Stimulated activated CD8-positive, alpha-beta memory T cell treated with anti-CD3 and anti-CD28 coated beads, Interleukin-4, amount 100 ng/mL, for 48 hours (primary cell): ENCODE data around the gene BPHL.
A peak's percentile ranks its signal among the peaks of the same experiment; 100 is the strongest.
"Not testable (repeated sequence)": the region's sequence is repeated elsewhere in the genome, so short reads cannot be mapped to it uniquely, and the experiment has no call there.

Source experiments
- DNase-seq: peaks from one replicate; pipeline ENCODE4 v3.0.0-alpha.2; 2020

Gene BPHL

GRCh38 chr6:3118353-3119039, at the start of gene BPHL:
TSS of gene BPHL (plus strand) at chr6:3118711. CDS start at chr6:3118741, 30 bp downstream.
- peak; percentile 100 for DNase-seq

DNA sequence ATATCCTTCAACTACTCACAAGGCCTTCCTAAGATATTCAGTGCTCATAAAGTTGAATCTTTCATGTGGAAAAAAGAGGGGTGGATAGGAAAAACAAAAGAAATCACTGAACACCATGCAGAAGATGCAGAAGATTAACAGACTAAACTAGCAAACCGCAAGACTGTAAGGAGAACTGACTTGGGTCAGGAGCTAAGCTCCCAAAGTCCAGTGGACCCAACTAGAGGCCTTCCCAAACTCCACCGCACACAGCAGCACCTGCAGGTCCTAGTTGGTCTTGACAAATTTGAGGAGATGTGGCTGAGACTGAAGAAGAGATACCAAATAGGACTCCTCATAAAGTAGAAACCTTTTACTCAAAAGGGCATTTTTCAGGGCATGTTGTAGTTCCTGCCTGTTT, 46.9 kb upstream of the BPHL start:
- no peak for DNase-seq

DNA sequence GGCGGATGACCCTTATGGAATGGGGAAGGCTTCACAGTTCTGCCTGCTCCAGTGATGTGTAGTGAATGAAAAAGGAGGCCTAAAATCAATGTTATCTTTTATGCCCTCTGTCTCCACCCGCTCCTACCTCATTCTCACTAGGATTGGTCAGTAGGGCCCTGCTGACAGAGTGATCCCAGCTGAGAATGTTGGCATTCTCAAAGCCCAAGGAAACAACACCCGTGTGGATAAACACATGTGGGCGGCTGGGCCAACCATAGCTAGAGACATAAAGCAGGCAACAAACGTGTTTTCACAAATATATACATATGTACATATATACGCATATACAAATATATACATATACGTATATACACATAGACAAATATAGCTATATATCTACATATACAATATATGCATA, 45.7 kb upstream of the BPHL start:
- DNase-seq, result no peak

GRCh38 chr6:3073382-3073781, 45.1 kb upstream of the BPHL start:
- DNase-seq, result no peak

- DNase-seq, result no peak
Observed at GRCh38 chr6:3075772-3076113, 42.8 kb upstream of the BPHL start.

- DNase-seq, result no peak
Observed at GRCh38 chr6:3076320-3076719, 42.2 kb upstream of the BPHL start.

DNA sequence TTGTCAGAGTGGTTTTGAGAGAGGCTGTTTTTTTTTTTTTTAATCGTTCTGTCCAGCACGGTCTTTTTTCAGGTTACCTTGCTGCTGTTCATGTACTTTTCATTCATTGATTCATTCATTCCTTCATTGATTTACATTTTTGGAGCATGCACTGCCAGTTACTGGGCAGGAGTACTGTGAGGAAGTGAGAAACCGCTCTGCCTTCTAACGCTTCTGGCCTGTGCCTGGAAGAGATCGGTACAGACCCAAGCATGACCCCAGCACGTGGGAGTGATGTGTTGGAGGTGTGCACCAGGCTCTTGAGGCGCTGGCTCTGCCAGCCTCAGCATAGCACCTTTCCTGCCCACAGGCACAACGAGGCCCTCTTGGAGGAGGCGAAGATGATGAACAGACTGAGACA, 41.1 kb upstream of the BPHL start:
- no peak for DNase-seq

DNA sequence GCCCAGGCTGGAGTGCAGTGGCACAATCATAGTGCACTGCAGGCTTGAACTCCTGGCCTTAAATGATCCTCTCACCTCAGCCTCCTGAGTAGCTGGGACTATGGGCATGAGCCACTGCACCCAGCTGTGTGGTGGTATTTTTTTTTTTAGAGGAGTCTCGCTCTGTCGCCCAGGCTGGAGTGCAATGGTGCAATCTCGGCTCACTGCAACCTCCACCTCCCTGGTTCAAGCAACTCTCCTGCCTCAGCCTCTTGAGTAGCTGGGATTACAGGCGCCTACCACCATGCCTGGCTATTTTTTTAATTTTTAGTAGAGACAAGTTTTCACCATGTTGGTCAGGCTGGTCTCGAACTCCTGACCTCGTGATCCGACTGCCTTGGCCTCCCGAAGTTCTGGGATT, 39.6 kb upstream of the BPHL start:
- not testable (repeated sequence) for DNase-seq

DNA sequence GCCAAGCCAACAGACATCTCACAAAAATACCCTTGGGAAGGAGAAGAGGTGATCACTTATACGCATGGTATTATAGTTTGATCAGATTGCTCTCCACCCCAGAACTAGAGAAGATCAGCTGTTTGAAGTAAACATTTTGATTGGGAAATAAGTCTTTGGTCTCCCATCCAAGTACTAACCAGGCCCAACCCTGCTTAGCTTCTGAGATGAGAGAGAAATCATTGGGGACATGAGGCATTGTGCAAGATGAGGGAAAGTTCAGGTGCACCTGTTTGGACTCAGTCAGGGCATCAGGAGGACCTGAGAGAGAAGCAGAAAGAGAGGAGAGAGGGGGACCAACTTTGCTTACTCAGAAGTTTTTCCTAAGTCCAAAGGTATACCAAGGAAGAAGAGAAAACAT, 38.8 kb upstream of the BPHL start:
- no peak for DNase-seq

DNA sequence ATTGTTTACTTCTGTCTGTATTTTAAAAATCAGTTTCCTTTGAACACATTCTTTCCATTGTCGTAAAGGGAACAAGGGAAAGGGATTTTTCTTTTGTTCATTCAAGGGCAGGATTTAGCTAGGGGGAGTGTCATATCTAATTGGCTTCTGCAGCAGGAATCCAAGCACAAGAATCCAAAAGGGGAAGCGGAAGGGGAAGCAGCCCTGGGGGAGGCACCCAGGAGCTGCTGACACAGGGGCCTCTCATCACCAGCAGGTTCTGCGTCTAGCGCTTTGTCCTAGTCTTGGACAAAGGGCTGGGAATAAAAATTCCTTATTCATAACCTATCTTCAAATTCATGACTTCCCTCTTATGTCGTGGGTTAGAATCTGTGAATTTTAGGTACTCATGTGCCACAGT, 36.6 kb upstream of the BPHL start:
- no peak for DNase-seq

DNA sequence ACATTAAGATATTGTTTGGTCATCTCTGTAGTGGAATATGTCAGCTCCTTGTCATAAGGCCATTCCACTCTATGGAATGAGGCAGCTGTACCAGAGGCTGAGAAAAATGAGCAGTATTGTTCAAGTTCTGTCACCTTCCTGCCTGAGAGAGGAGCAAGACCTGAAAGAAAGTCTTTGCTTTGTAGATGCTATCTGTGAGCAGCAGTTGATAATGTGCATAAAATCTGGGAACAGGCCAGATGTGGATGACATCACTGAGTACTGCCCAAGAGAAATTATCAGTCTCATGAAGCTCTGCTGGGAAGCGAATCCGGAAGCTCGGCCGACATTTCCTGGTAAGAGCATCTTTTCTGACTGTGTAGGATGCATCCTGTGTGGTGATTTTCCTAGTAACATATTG, 33.4 kb upstream of the BPHL start:
- DNase-seq, result no peak

GRCh38 chr6:3086282-3086946, 32.1 kb upstream of the BPHL start:
- no peak for DNase-seq

- DNase-seq, result no peak
Observed at GRCh38 chr6:3088446-3088845, 30.1 kb upstream of the BPHL start.

GRCh38 chr6:3088968-3089367, 29.5 kb upstream of the BPHL start:
- no peak for DNase-seq

DNA sequence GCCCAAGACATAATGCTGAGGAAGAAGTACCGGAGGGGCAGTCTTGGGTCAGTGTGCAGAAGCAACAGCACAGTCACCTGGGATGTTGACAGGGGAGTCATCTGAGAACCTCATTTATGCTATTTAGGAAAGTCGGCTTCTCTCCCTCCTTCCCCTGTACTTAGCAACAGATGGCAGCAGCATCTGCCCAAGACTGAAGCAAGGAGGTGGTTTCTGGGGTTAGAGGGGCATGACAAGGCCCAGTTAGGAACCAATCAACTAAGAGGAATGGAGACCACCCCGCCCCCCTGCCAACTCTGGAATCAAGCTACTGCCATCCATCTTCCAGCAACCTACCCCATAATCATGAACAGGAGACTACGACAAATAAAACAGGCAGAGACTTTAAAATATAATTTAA, 28.5 kb upstream of the BPHL start:
- DNase-seq, result no peak

DNA sequence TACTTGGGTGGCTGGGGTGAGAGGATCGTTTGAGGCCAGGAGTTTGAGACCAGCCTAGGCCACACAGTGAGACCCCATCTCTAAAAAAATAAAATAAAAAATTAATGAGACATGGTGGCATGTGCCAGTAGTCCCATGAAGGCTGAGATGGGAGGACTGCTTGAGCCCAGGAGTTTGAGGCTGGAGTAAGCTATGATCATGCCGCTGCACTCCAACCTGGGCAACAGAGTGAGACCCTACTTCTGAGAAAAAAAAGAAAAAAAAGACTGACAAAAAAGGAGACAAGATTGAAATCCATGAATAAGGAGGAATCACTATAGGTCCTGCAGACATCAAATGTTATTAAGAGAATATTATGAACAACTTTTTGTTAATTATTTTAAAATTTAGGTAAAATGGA, 23.7 kb upstream of the BPHL start:
- no peak for DNase-seq

GRCh38 chr6:3102875-3103274, 15.6 kb upstream of the BPHL start:
- no peak for DNase-seq

DNA sequence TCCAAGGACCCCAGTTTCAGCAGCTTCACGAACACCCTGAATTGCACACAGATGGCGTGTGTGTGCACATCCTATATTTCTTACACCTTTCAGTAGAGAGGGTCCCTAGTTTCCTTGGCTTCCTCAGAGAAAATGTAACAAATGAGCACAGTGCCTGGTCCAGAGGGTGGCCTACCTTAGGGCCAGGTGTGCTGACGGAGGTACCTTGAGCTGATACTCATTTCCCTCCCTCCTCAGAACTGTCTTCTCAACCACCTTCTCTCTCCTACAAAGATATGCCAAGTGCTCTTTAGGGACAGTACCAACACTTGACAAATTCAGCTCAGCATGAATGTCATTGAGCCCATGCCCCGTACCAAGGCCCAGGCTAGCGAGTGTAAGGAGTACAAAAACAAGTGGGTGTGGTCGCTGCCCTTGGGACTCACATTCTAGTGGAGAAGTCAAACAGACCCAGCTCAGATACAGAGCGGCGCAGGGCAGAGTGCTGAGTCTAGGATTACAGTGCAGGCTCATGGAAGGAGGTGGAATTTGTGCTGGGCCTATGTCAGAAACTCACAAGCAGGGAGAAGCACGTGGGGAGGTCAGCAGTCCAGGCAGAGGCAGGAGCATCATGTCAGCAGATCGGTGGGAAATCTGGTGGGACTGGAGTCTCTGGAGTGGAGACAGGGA, 9.6 kb upstream of the BPHL start:
- DNase-seq, result no peak

DNA sequence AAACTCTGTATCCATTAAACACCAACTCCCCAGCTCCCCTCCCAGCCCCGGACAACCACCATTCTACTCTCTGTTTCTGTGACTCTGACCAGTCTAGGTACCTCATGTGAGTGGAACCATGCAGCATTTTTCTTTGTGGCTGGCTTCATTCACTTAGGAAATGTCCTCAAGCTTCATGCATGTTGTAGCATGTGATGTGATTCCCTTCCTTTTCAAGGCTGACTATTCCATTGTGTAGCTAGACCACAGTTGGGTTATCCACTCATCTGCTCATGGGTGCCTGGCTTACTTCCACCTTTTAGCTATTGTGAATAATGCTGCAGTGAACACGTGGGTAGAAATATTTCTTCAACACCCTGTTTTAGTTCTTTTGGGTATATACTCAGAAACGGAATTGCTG, 8.8 kb upstream of the BPHL start:
- DNase-seq, result no peak

- no peak for DNase-seq
Observed at GRCh38 chr6:3114377-3114776, 4.1 kb upstream of the BPHL start.

DNA sequence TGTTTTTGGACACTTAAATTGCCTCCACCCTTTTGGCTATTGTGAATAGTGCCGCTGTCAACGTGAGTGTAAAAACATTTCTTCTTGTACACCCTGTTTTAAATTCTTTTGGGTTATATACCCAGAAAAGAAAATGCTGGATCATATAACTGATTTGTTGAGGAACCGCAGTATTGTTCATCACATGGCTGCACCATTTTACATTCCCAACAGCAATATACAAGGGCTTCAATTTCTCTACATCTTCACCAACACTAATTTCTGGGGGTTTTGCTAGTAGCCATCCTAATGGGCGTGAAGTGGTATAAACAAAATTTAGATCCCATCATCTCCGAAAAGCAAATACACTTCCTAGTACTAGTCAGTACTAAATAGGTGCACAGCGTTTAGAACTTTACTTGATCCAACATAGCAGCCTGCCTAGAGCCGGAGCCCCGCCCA, 579 bp upstream of the BPHL start:
- no peak for DNase-seq

DNA sequence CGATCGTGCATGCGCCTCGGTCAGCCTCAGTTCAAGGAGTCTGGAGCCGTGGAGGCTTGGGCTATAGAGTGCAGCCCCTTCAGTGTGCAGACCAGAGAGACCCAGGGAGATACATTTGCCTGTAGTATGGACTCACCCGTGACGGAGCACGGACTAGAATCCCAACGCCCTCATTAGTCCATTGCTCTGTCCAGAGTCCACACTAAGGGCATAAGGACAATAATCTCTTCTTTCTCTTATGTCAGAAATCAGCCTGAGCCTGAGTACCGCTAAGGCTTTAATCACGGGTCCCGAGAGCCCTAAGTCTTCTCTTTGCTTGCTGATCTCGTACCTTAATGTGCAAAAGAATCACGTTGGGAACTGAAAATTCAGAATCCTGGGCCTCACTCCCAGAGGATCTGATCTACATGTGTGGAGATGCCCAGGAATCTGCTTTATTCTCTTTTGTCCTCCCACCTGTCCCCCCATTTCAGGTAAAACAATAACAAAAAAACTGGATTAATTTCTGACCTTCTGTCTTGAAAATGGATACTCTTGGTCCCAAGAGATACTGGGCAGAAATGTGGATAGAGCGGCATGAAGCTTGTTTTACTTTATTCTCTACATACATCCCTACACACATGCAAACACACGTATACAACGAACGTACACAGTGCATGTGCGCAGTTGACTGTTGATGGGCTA, 671 bp downstream of the BPHL start:
- no peak for DNase-seq

DNA sequence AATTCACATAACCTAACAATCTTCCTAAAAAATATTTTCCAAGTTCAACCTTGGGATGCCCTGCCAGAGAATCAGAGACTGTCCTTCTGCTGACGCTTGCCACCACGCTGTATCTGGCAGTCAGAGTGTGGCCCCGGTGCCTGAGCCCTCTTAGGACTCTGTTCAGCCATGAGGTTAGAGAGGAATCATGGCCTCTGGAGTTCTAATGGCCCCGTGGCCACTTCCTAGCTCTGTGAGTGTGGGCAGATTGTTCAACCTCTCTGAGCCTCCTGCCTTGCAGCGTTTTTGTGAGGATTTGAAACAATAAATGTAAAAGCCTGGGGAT, 2.2 kb downstream of the BPHL start:
- DNase-seq, result no peak

GRCh38 chr6:3122823-3123182, 4.3 kb downstream of the BPHL start:
- no peak for DNase-seq
